Right kidney (tissue), 1 donor: ENCODE data around the gene IGFL1.
"Not testable (repeated sequence)": the region's sequence is repeated elsewhere in the genome, so short reads cannot be mapped to it uniquely, and the experiment has no call there.

Experiments used
- DNase-seq: peaks from one replicate; pipeline ENCODE4 v3.0.0-alpha.2; 2016

The IGFL1 gene

GRCh38 chr19:46271481-46272197 lies 42.1 kb downstream of the IGFL1 start:
- DNase-seq = no peak

GRCh38 chr19:46273931-46274330 lies 44.4 kb downstream of the IGFL1 start:
- DNase-seq = not testable (repeated sequence)

DNA sequence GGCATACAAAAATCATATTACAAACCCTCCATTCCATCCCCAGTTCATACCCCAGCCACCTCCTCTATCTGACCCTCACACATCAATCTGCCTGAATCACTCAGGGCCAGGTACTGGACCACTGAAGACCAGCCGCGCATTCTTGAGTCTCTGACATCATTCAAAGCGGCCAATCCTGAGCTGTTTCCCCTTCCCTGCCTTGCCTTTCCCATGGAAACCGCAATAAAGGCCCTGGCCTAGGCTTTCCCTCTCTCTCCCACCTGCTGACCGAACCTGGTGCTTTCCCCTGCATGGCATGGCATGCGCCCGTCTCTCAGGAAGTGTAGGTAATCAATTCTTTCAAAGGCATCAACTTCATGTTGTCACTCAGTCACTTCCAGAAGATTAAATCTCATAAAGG lies 49.6 kb downstream of the IGFL1 start:
- DNase-seq = no peak
